Thyroid gland (tissue), 4 donors: ENCODE measurements around the gene CAVIN1.

Experiments
- CTCF ChIP-seq, 6 experiments: fragments of 200-600 bp in 3 of 6; fragments of 450-650 bp in 3 of 6; sonication (generic) in 3 of 6; IDR thresholded peaks; one replicate each; pipeline ENCODE4 v1.5.1; 2016 to 2019; ENCODE audit warnings: antibody characterized with exemption in 6 of 6, mild to moderate bottlenecking in 2 of 6, inconsistent platforms in 1 of 6, moderate library complexity in 1 of 6
- POLR2A ChIP-seq, 2 donors: fragments of 450-650 bp; IDR thresholded peaks; one replicate each; pipeline ENCODE4 v1.6.1; 2017; ENCODE audit warnings: antibody characterized with exemption in 2 of 2, mild to moderate bottlenecking in 2 of 2, moderate library complexity in 1 of 2

DNA sequence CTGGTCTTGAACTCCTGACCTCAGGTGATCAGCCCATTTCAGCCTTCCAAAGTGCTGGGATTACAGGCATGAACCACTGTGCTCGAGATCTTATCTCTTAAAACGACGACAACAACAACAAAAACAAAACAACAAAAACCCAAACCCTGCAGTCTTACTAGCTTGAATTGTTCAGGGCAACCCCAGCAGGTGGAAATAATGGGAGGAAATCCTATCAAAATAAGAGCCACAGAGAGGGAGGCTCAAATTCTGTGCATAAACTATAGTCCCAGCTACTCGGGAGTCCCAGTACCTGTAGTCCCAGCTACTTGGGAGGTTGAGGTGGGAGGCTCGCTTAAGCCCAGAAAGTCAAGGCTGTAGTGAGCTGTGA, 19.1 kb upstream of the CAVIN1 start:
- TF ChIP-seq CTCF (IDR thresholded peaks at IDR 0.05) (no peak), POLR2A (IDR thresholded peaks at IDR 0.05) (no peak)
